HepG2 (cell line): ENCODE results near the gene ARHGAP29.

Source experiments
- EZH2 ChIP-seq: conservative IDR thresholded peaks from 2 replicates; pipeline ENCODE4 v1.6.1; 2012; ENCODE audit warnings: mild to moderate bottlenecking, low read depth, low read length, moderate library complexity
- NFIC ChIP-seq: IDR thresholded peaks from 2 replicates; pipeline ENCODE4 v1.6.1; 2012; ENCODE audit warnings: mild to moderate bottlenecking, low read length, inconsistent platforms
- SCMH1 ChIP-seq: sonication (generic); formaldehyde crosslinking; IDR thresholded peaks from 2 replicates; pipeline ENCODE4 v1.9.0; 2021; ENCODE audit warnings: missing genetic modification reagents, mild to moderate bottlenecking, borderline replicate concordance
- TF ChIP-seq, protein P1 (sequence below): conservative IDR thresholded peaks from 2 replicates; pipeline ENCODE4 v1.6.1; 2018; ENCODE audit warnings: missing genetic modification reagents

DNA sequence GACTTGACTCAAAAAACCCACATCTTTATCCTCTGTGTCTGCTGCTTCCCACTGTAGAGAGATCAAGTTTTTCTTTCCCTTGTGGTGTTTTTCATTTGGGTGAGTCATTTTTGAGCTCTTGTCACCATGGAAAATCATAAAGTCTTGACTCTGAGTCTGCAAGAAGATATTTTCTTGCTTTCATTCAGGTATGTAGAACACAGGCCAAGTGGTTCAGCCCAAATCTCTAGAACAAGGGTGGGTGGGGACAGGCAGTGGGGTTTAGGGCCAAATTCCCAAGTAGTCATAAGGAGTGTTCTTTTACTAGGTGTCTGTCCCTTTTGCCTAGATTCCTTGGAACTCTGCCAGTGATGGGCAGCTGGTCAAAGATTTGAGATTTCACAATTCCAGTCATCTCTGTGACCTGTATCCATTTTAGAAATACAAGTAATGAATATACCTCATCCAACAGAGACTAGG lies 21.5 kb upstream of the ARHGAP29 start:
- TF ChIP-seq EZH2 (no peak), NFIC (no peak), SCMH1 (CRISPR knock-in tag) (no peak)
- TF ChIP-seq, protein P1, sequence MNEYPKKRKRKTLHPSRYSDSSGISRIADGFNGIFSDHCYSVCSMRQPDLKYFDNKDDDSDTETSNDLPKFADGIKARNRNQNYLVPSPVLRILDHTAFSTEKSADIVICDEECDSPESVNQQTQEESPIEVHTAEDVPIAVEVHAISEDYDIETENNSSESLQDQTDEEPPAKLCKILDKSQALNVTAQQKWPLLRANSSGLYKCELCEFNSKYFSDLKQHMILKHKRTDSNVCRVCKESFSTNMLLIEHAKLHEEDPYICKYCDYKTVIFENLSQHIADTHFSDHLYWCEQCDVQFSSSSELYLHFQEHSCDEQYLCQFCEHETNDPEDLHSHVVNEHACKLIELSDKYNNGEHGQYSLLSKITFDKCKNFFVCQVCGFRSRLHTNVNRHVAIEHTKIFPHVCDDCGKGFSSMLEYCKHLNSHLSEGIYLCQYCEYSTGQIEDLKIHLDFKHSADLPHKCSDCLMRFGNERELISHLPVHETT (CRISPR knock-in tag), result no peak
